OCI-LY7 (cell line): ENCODE results near the gene MRAP. TPM values are rescaled to one million over a fixed set of nuclear protein-coding genes. Genes with fewer than 3 reads are reported as not detected.
A peak's percentile ranks its signal among the peaks of the same experiment; 100 is the strongest.

Experiments
- BruUV-seq: library from RNA; stranded (reverse); fragments of 400-500 nt; replicated peaks from 2 replicates; lab custom pipeline; 2021; lab: Mats Ljungman, UMichigan
- CTCF ChIA-PET: fragments of 300-600 bp; sonication (Branson Sonifier 250); formaldehyde crosslinking; loops from one replicate; lab custom pipeline; 2022; ENCODE audit warnings: antibody characterized with exemption; ENCODE audit not compliant: unreplicated experiment; lab: Charles Lee
- POLR2A ChIA-PET: fragments of 300-600 bp; sonication (Branson Sonifier 250); formaldehyde crosslinking; loops from one replicate; lab custom pipeline; 2022; ENCODE audit warnings: antibody characterized with exemption; lab: Charles Lee
- DNase-seq: peaks from one replicate; pipeline ENCODE4 v3.0.0-alpha.2; 2015; ENCODE audit warnings: low spot score
- H2AFZ ChIP-seq: fragments of 200-600 bp; sonication (generic), shearing (Covaris generic); 2 replicates; pipeline ENCODE4 v1.6.1; 2014; ENCODE audit warnings: mild to moderate bottlenecking, antibody characterized with exemption, low read length, moderate library complexity
- H3K27ac ChIP-seq: fragments of 200-600 bp; sonication (generic); 2 replicates; pipeline ENCODE4 v1.5.1; 2014; ENCODE audit warnings: mixed run types, low read depth, mild to moderate bottlenecking, moderate library complexity, low read length, inconsistent platforms; ENCODE audit not compliant: poor library complexity, severe bottlenecking
- H3K36me3 ChIP-seq: fragments of 200-600 bp; sonication (generic); 2 replicates; pipeline ENCODE4 v1.6.1; 2014; ENCODE audit warnings: mild to moderate bottlenecking, antibody characterized with exemption, low read length, moderate library complexity, mixed read lengths; ENCODE audit not compliant: insufficient read depth
- H3K4me1 ChIP-seq: fragments of 200-600 bp; sonication (generic); 2 replicates; pipeline ENCODE4 v1.5.1; 2014; ENCODE audit warnings: mild to moderate bottlenecking, low read length; ENCODE audit not compliant: insufficient read depth, poor library complexity, severe bottlenecking
- H3K4me2 ChIP-seq: fragments of 200-600 bp; sonication (generic); 2 replicates; pipeline ENCODE4 v1.6.1; 2014; ENCODE audit warnings: mild to moderate bottlenecking, low read length
- H3K4me3 ChIP-seq: fragments of 200-600 bp; sonication (generic); 2 replicates; pipeline ENCODE4 v1.5.1; 2014; ENCODE audit warnings: mild to moderate bottlenecking, low read depth, low read length; ENCODE audit not compliant: poor library complexity, severe bottlenecking
- H3K79me2 ChIP-seq: fragments of 200-600 bp; sonication (generic); 2 replicates; pipeline ENCODE4 v1.6.1; 2016; ENCODE audit warnings: low read depth, mild to moderate bottlenecking, low read length, moderate library complexity, mixed read lengths; ENCODE audit not compliant: insufficient read depth
- H3K9me2 ChIP-seq: fragments of 200-600 bp; sonication (generic); 2 replicates; pipeline ENCODE4 v1.6.1; 2016; ENCODE audit warnings: mild to moderate bottlenecking, low read length, mixed read lengths; ENCODE audit not compliant: insufficient read depth
- H3K9me3 ChIP-seq: fragments of 200-600 bp; sonication (generic); 2 replicates; pipeline ENCODE4 v1.6.1; 2014; ENCODE audit warnings: mild to moderate bottlenecking, mixed run types, low read length, mixed read lengths
- H4K20me1 ChIP-seq: fragments of 200-600 bp; sonication (generic); 2 replicates; pipeline ENCODE4 v1.6.1; 2014; ENCODE audit warnings: mild to moderate bottlenecking, antibody characterized with exemption, low read length, moderate library complexity, mixed read lengths; ENCODE audit not compliant: insufficient read depth
- CTCF ChIP-seq: fragments of 200-600 bp; sonication (generic); conservative IDR thresholded peaks from 2 replicates; pipeline ENCODE4 v1.5.1; 2014; ENCODE audit warnings: mild to moderate bottlenecking, antibody characterized with exemption, low read length, moderate library complexity, mixed read lengths
- EZH2phosphoT487 ChIP-seq: fragments of 200-600 bp; sonication (generic); IDR thresholded peaks from 2 replicates; pipeline ENCODE4 v1.6.1; 2018; ENCODE audit warnings: low read depth, borderline replicate concordance, mild to moderate bottlenecking, mixed run types, antibody characterized with exemption, low read length, moderate library complexity, mixed read lengths
- intact Hi-C: fragments of 100-400 bp; cut with micrococcal nuclease; formaldehyde crosslinking; loops from one replicate; pipeline ENCODE4 v1.10.0; 2022; ENCODE audit not compliant: unreplicated experiment
- total RNA-seq, 2 experiments: library from RNA; depleted of rRNA in 1 of 2; stranded (reverse); fragments of >200 nt in 1 of 2; shearing (Covaris generic) in 1 of 2; gene quantifications; 2 replicates each; pipeline ENCODE4 v1.2.3, GENCODE V29; 2014 to 2022

The MRAP gene
- total RNA-seq, 2 experiments from 2014 or later, result not detected

DNA sequence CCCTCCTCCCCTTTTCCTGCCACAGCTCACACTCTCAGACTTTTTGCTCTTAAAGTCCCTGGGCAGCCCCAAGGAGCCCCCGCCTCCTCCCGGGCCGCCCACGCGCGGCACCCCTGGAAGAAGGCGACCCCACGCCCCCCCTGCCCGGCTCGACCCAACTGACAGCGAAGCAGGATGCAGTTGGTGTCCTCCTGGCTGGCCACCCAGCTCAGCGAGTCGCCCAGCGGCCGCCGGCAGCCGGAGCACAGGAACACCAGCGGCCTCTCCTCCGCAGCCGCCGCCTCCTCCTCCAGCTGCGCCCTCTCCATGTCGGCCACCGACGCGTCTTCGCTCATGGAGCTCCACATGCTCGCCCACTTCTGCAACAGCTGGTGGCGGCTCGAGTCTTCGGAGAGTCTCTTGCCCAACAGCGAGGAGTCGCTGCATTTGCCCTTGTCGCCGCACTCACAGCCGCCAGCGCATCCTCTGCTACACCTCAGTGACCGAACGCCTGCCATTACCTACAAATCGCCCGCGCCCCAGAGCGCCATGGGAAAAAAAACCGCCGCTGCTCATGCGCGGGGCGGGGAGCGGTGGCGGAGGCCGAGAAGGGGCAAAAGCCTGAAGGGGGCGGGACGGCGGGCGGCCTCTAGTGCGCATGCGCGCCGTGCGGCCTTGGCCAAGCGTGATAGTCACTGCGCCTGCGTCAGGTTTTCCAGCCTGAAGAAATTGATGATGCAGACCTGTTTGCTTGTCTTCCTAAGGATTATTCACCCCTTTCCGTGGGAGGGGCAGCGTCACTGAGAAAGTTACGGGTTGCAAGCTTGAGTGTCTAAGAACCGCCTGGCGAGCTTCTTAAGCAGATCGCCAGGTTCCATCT lies 19.9 kb upstream of the MRAP start, which contains the start of gene MIS18A:
Gene MIS18A (minus strand): TSS at position 532 of the 859 bp plus-strand sequence. CDS start 35 bp downstream, at position 497.
- Histone ChIP-seq H2AFZ (peak within 1 kb of the TSS; percentile 74), H3K4me3 (peak within 1 kb of the TSS; percentile 90), H3K4me2 (peak within 1 kb of the TSS; percentile 78), H3K79me2 (peaks cover 35% of the 10 kb centered on the region), H3K36me3 (peaks cover 15% of the 10 kb centered on the region), H3K4me1 (peaks cover 23% of the 10 kb centered on the region), H3K9me2 (no peaks in the 10 kb centered on the region), H3K27ac (peak within 1 kb of the TSS; percentile 80), H4K20me1 (no peaks in the 10 kb centered on the region), H3K9me3 (no peaks in the 10 kb centered on the region)
- intact Hi-C loops, result loop anchor here (2.0 to 5.0 kb wide), 5 partner anchors 114 to 546 kb away; partner anchors contain the start of genes CFAP298, SCAF4 and URB1
- CTCF ChIA-PET, result interaction anchor here (0.6 kb wide), 1 partner anchor 327 kb away, joined by 9 read pairs; no protein-coding TSS in a partner anchor
- POLR2A ChIA-PET, result interaction anchor here (0.5 to 1.2 kb wide), 7 partner anchors 16 to 618 kb away, joined by 3 to 5 read pairs (median 4); no protein-coding TSS in a partner anchor
- TF ChIP-seq CTCF, result 0 out of 2 replicates have a peak, but pooled peaks have one; percentile 17
- TF ChIP-seq EZH2phosphoT487, result no peak
- DNase-seq, result peak; percentile 94
- BruUV-seq, result no TSS peak

- intact Hi-C loops, result loop anchor here (2.0 to 5.0 kb wide), 5 partner anchors 113 to 547 kb away; partner anchors contain the start of genes CFAP298, SCAF4 and URB1
Observed at GRCh38 chr21:32279377-32279680, 19.3 kb upstream of the MRAP start.

More at GRCh38 chr21:32279377-32279680, 19.3 kb upstream of the MRAP start:
- peaks cover 23% of the 10 kb centered on the region for H3K4me1 ChIP-seq
- peak overlapping the region; percentile 78 for H3K4me2 ChIP-seq
- POLR2A ChIA-PET, result interaction anchor here (0.6 to 1.2 kb wide), 6 partner anchors 16 to 619 kb away, joined by 3 to 5 read pairs (median 4); no protein-coding TSS in a partner anchor
- H4K20me1 ChIP-seq, result no peaks in the 10 kb centered on the region
- CTCF ChIA-PET, result interaction anchor here (0.6 kb wide), 1 partner anchor 327 kb away, joined by 9 read pairs; no protein-coding TSS in a partner anchor
- peak overlapping the region; percentile 80 for H3K27ac ChIP-seq
- no peak for TF ChIP-seq EZH2phosphoT487
- no peak for TF ChIP-seq CTCF
- no peak for DNase-seq
- H3K9me3 ChIP-seq, result no peaks in the 10 kb centered on the region
- H3K36me3 ChIP-seq, result peaks cover 11% of the 10 kb centered on the region
- TSS peak; percentile 73 for BruUV-seq
- peak overlapping the region; percentile 90 for H3K4me3 ChIP-seq
- H3K79me2 ChIP-seq, result peaks cover 35% of the 10 kb centered on the region
- H2AFZ ChIP-seq, result peak overlapping the region; percentile 74
- H3K9me2 ChIP-seq, result no peaks in the 10 kb centered on the region
